OCI-LY7 (cell line): Measurements from ENCODE around the gene PERP.

ENCODE experiments used
- CTCF ChIP-seq: fragments of 200-600 bp; sonication (generic); conservative IDR thresholded peaks from 2 replicates; pipeline ENCODE4 v1.5.1; 2014; ENCODE audit warnings: mild to moderate bottlenecking, antibody characterized with exemption, low read length, moderate library complexity, mixed read lengths
- EZH2phosphoT487 ChIP-seq: fragments of 200-600 bp; sonication (generic); IDR thresholded peaks from 2 replicates; pipeline ENCODE4 v1.6.1; 2018; ENCODE audit warnings: low read depth, borderline replicate concordance, mild to moderate bottlenecking, mixed run types, antibody characterized with exemption, low read length, moderate library complexity, mixed read lengths

GRCh38 chr6:138109042-138109997 is 2.1 kb upstream of the PERP start:
- TF ChIP-seq CTCF (peak; percentile 99), EZH2phosphoT487 (no peak)
